Epidermal melanocyte (primary cell): ENCODE measurements around the gene OAT.
A peak's percentile ranks its signal among the peaks of the same experiment; 100 is the strongest.

Experiments used
- DNase-seq: peaks from one replicate; pipeline ENCODE4 v3.0.0; 2011; ENCODE audit warnings: low spot score; ENCODE audit not compliant: insufficient read length

OAT gene

DNA sequence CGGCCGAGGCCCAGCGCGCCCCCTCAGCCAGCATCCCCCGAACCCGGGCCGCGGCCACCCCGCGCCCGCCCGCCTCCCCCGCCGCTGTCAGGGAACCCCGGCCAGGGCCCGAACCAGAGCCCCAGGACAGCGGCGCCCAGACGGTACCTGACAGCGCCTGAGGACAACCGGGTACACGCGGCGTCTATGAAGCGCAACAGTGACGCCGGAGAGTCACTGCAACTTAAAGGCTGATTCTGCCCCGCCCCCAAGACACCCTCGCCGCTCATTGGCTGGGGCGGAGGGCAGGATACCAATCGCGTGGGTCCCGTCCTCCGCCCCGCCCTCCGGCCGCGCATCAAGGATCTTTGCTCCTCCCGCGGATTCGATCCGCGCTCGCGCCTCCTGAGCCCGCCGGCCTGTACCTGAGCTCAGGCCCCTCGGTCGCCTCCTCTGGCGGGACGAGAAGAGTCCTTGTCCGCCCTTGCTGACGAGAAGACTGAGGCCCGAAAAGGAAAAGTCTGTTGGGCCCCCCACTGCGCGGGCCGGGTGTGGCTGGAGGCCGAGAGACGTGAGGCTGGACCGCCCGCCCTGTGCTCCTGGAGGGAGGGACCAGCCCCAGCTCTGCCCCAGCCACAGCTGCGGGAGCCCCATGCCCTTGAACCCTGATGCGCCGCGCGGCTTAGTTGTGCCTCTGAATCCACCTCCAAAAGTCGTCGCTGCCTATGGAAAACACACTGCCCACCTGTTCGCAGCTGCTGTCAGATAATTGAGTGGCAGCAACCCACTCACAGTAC, at the start of gene OAT:
OAT (minus strand) TSS at position 198 of the 776 bp plus-strand sequence. CDS start 6,752 bp downstream, outside the sequence.
- DNase-seq = peak; percentile 87

GRCh38 chr10:124467165-124467564, 48.4 kb upstream of the OAT start:
- DNase-seq = no peak

DNA sequence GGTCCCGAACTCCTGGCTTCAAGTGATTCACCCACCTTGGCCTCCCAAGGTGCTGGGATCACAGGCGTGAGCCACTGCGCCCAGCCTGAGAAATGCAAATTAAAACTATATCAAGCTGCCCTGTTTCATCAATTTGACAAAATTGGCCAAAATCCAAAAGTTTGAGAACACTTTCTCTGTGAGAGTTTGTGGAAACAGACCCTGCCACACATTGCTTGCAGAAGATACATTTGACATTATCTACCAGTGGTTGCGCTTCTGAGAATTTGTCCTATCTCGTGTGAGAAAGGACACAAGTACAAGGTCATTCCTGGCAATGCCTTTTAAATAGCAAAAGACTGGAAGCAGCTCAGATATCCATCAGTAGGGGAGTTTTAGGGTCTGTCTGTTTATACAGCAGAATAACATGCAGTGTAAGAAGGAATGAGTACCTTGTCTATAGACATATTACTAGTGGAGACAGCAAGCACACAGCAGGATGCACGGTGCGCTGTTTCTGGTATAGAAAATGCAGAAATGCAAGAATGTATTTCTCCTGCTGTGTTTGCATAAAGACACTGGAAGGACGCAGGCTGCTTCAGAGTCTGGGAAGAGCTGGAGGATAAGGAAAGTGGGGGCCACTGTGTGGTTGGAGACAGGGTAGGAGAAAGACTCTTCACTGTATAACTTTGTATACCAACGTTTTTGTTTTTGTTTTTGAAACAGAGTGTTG, 47.2 kb upstream of the OAT start:
- DNase-seq = no peak

- no peak for DNase-seq
Measured at GRCh38 chr10:124465003-124465776, 46.5 kb upstream of the OAT start.

DNA sequence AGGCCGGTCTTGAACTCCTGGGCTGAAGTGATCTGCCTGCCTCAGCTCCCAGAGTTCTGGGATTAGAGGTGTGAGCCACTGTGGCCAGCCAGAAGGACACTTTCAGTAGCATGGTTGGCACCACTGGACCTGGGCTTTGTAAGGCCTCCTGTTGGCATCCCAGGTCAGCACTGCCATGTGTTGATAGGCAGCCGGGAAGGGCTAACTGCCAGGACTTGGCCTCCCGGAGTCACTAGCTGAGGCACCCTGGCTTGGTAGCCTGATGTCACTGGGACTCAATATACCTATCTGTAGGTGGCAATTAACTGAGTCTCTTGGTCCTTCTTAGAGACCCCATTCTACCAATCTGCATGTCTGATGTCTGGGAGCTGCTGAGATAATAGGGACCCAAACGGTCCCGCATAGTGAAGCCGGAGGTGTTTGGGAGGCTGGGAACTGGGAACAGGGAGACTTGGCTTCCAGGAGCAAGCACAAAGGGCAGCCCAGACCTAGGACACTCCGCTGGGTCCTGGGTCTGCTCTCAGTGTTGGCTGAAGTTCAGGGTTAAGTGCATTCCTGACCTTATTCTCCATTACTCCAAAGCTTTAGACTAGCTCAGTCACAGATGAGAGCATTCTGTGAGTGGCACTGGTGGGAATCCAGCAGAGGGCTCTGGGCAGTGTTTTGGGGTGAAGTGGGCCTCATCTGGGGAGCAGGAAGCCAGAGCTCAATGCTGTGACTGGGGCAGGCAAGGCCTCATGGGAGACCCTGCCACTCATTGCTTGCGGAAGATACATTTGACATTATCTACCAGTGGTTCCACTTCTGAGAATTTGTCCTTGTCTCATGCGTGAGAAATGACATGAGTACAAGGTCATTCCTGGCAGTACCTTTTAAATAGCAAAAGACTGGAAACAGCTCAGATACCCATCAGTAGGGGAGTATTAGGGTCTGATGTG, 45.6 kb upstream of the OAT start:
- no peak for DNase-seq

- no peak for DNase-seq
Measured at GRCh38 chr10:124462348-124462695, 43.6 kb upstream of the OAT start.

DNA sequence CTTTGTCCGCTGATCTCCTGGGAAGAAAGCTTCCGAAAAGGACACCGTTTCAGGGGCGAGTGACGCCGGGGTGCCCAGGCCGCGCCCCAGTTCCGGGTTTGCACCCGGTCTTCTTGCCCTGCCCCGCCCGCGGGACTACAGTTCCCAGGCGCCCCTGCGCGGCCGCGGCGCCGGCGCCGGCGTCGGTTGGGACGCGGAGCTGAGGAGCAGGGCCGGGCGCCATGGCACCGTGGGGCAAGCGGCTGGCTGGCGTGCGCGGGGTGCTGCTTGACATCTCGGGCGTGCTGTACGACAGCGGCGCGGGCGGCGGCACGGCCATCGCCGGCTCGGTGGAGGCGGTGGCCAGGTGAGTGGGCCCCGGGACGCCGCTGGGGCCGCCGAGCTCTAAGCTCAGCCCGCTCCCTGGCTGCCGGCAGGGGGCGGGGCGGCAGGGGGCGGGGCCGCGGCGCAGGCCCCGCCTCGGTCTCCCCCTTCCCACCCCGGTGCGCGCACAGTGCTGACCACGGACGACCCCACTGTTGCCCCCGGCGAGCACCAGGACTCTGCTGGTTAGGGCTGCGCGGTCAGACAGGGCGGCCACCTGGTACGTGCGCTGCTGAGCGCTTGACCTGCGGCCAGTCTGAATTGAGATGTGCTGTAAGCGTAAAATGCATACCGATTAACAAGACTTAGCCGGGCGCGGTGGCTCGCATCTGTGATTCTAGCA, 43.1 kb upstream of the OAT start, which contains the start of gene LHPP:
LHPP (plus strand) TSS at position 182 of the 706 bp plus-strand sequence; CDS start at position 222, 40 bp downstream.
- peak; percentile 82 for DNase-seq

- no peak for DNase-seq
Measured at GRCh38 chr10:124460144-124460543, 41.4 kb upstream of the OAT start.

- no peak for DNase-seq
Measured at GRCh38 chr10:124459395-124459794, 40.7 kb upstream of the OAT start.

DNA sequence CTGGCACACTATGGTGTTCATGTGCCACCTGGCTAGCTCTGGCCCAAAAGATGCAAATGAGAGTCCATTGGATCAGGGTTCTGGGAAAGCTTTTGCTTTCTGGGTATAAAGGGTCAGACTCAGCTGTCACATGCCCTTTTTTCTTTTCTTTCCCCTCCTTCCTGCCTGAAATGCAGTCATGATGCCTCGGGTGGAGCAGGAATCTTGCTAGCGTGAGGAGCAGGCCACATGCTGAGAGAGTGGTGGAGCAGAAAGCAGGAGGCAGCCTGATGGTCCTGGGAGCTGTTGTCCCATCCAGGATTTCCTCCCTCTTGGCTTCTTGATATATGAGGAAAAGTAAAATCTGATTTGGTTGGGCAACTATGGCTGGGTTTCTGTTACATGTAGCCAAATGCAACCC, 40.2 kb upstream of the OAT start:
- no peak for DNase-seq

GRCh38 chr10:124458473-124458872, 39.8 kb upstream of the OAT start:
- DNase-seq = no peak

GRCh38 chr10:124455441-124455840, 36.7 kb upstream of the OAT start:
- no peak for DNase-seq

DNA sequence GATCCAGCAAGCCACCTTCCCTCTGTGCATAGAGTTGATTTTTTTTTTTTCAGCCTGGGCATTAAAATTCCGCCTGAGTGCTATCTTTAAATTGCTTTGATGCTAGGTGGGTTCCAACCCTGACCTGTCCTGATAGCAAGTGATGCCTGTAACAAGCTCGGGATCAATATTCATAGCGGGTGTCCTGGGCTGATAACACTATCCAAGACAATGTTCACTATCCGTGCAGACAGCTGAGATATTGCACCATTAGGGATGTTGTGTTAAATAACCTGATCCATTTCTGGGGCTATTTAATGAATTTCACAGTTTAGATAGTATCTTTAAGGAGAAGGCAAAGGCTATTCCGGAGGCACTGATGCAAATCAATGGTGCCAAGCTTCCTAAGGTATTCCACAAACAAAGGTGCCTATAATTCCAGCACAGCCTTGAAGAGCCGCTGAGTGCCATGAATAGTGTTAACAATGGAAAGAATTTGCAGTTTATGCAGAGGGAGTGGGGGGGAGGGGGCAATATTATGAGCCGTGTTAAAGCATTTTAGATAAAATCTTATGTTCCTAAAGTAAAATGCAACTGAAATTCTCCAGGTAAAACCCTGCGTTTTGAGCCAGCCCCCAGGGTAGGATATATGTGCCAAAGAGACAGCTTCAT, 35.4 kb upstream of the OAT start:
- no peak for DNase-seq

- no peak for DNase-seq
Measured at GRCh38 chr10:124451276-124451675, 32.6 kb upstream of the OAT start.

DNA sequence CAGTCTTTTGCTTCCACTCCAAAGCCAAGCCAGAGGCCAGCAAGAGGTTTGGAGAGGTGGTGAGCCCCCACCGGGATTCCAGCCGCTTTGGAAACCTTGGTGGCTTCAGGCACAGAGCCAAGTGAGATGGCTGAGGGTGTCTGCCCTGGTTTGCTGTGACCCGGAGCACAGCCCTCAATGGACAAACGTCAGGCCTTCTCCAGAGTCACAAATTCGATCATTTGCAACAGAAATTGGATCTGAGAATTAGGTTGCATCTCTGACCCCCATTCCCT, 32.0 kb upstream of the OAT start:
- DNase-seq = no peak

- no peak for DNase-seq
Measured at GRCh38 chr10:124450012-124450782, 31.5 kb upstream of the OAT start, which contains the start of gene NKX1-2. Gene NKX1-2, minus strand, starts transcription at chr10:124450035. Its CDS starts 92 bp downstream, at chr10:124449943.

DNA sequence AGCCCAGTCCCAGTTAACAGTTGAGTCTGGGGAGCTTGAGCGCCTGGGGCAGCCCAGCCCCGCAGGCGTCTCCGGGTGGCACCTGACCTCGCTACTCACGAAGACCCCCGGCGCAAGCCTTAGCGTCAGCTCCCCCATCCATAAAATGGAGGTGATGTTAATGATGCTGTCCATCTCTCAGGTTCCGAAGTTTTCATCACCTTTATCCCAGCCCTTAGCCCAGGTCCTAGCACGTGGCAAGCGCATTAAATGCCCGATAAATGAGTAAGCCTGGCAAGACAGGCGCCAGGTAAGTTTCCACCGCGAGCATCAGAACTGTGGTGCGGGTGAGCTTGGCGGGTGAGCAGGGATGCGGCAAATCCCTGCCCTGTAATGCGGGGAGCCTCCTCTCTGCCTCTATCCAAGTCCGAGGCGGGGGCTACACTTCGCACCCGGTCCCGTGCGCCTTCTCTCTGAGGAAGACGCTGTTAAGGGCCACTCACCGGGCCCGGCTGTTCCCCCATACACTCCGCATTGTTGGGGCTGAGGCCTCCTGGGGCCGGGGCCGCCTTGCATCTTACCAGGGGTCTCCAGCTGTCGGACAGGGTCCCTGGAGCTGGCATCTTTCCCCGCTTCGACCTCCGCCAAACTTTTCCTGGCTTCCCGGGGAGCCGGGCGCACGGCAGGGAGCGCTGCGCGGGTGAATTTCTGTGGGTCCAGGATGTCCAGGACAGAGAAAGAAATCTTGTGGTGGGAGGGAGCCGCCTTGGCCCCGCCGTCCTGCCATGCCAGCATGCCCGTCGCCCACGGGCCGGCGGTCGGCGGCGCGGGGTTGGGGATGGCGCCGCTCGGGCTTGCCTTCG, 30.7 kb upstream of the OAT start:
- no peak for DNase-seq

DNA sequence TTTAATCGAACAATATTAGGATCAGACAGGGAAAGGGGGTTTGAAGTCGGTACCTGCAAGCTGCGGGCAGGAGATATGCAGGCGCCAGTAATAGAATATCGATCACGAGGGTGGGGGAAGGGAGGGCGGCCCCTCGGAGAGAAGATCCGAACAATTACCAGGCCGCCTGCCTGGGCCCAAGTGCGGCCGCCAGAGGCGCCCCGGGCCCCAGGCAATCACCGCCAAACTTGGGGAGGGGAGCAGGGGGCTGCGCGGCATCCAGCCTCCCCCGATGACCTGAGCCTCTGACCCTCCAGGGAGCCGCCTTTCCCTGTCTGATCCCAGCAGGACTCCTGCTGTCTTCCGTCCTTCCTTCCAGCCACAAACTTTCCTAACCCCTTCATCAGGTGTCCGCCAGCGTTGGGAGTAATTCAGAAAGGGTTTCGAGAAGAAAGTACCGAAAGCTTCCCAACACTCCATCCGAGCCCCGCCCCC, 30.0 kb upstream of the OAT start:
- no peak for DNase-seq
